NB4 (cell line): ENCODE results near the gene ARHGAP1.

Experiments used
- DNase-seq: peaks from one replicate; pipeline ENCODE4 v3.0.0; 2010; ENCODE audit warnings: low read depth
- H3K4me3 ChIP-seq: one replicate; pipeline ENCODE4 v1.5.1; 2011; ENCODE audit warnings: mild to moderate bottlenecking, low read depth, low read length, moderate library complexity
- CTCF ChIP-seq: IDR thresholded peaks from one replicate; pipeline ENCODE4 v1.5.1; 2012; ENCODE audit warnings: low read depth, low read length
- MAX ChIP-seq: IDR thresholded peaks from 2 replicates; pipeline ENCODE4 v1.6.1; 2011; ENCODE audit warnings: low read depth, low read length
- MYC ChIP-seq: IDR thresholded peaks from 2 replicates; pipeline ENCODE4 v1.6.1; 2011; ENCODE audit warnings: low read depth, low read length
- POLR2A ChIP-seq: IDR thresholded peaks from 2 replicates; pipeline ENCODE4 v1.6.1; 2011; ENCODE audit warnings: mild to moderate bottlenecking; ENCODE audit not compliant: insufficient read length; ENCODE audit errors: extremely low read depth

ARHGAP1 gene

DNA sequence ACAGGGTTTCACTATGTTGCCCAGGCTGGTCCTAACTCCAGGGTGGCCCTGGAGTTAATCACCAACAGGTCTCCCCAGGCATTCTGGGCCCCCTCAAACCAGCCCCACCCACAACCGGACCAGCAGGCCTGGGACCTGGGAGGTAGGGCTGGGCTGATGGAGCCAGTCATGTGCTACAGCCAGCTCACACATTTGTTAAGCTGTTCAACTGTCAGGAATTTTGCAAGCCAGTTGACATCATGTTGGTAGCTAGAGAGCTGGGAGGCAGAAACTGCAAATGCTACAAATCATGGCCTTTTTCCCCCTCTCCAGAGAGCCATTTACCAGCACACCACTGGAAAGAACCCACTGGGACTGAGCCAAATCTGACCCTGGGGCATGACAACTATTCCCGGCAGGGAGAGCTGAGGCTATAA is 6.8 kb downstream of the ARHGAP1 start:
- H3K4me3 ChIP-seq: no peak overlapping the region
- DNase-seq: no peak
- TF ChIP-seq POLR2A: no peak
- TF ChIP-seq MAX: no peak
- no peak for TF ChIP-seq CTCF
- no peak for TF ChIP-seq MYC

DNA sequence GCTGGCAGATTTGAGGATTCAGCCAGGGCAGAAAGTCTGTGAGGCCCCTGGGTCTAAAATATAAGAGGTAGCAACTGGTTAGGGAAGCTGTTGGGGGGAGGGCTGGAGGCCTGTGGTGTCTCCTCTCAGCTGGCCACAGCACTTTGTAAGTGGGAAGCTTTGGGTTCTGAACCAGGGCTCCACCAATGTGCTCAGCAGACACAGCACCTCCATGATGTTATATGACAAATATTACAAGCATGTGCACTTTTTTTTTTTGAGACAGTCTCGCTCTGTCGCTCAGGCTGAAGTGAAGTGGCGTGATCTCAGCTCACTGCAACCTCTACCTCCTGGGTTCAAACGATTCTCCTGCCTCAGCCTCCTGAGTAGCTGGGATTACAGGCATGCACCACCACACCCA is 8.0 kb downstream of the ARHGAP1 start:
- TF ChIP-seq MYC: no peak
- no peak for TF ChIP-seq MAX
- DNase-seq: no peak
- H3K4me3 ChIP-seq: no peak overlapping the region

GRCh38 chr11:46690702-46691101 is 9.7 kb downstream of the ARHGAP1 start:
- TF ChIP-seq POLR2A (no peak), MYC (no peak), MAX (no peak), CTCF (no peak)
- DNase-seq: no peak
- H3K4me3 ChIP-seq: no peak overlapping the region

GRCh38 chr11:46686886-46687795 is 13.3 kb downstream of the ARHGAP1 start:
- DNase-seq: no peak
- no peak for TF ChIP-seq POLR2A
- TF ChIP-seq MYC: no peak
- no peak for TF ChIP-seq CTCF
- no peak for TF ChIP-seq MAX
- H3K4me3 ChIP-seq: no peak overlapping the region

GRCh38 chr11:46684367-46684766 is 16.1 kb downstream of the ARHGAP1 start:
- DNase-seq: no peak
- TF ChIP-seq POLR2A (no peak), MAX (no peak), MYC (no peak), CTCF (no peak)
- H3K4me3 ChIP-seq: no peak overlapping the region

DNA sequence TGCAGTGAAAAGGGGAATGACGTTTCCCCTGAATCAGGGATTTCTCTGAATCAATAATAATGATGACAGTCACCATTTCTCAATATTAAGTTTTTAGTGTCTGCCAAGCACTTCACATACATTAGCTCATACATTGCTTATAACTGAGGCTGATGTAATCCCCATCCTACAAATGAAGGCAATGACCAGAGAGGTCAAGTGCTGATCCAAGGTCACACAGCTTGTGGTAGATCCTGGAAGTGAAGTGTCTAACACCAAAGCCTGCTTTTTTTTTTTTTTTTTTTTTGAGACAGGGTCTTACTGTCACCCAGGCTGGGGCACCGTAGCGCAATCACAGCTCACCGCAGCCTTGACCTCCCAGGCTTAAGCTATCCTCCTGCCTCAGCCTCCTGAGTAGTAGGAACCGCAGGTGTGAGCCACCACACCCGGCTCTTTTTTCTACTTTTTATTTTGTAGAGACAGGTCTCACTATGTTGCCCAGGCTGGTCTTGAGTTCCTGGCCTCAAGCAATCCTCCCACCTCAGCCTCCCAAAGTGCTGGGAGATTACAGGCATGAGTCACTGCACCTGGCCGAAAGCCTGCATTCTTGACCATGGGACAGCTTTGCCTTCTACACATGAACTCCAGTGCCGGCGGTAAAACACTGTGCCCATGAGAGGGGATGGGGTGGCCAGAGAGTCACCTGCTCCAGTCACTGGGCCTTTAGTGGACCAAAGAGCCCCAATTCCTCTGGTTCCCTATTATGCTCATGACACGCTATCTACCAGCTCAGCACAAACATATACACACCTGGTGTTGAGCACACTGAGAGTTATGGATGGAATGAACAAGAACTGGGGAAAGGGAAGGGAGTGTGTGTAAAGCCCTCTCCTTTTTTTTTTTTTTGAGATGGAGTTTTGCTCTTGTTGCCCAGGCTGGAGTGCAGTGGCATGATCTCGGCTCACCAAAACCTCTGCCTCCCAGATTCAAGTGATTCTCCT is 17.4 kb downstream of the ARHGAP1 start:
- H3K4me3 ChIP-seq: no peak overlapping the region
- no peak for DNase-seq

More for the DNA sequence above, 17.4 kb downstream of the ARHGAP1 start:
- TF ChIP-seq MYC (no peak), POLR2A (no peak)
